Sigmoid colon (tissue), 7 donors: Measurements from ENCODE around the gene CCNI. TPM values are rescaled to one million over a fixed set of nuclear protein-coding genes. Genes with fewer than 3 reads are reported as not detected.
"Not testable (repeated sequence)": the region's sequence is repeated elsewhere in the genome, so short reads cannot be mapped to it uniquely, and the experiment has no call there.

Experiments
- DNase-seq: peaks from one replicate; pipeline ENCODE4 v3.0.0-alpha.2; 2019
- H3K27ac ChIP-seq, 4 donors: fragments of 200-600 bp; sonication (generic); one replicate each; pipeline ENCODE4 v1.5.1; 2016 to 2019; ENCODE audit warnings: mild to moderate bottlenecking in 1 of 4
- H3K27me3 ChIP-seq, 3 donors: fragments of 200-600 bp; sonication (generic); one replicate each; pipeline ENCODE4 v1.5.1; 2019; ENCODE audit warnings: mild to moderate bottlenecking in 1 of 3
- H3K36me3 ChIP-seq, 4 donors: fragments of 200-600 bp; sonication (generic); one replicate each; pipeline ENCODE4 v1.5.1; 2016 to 2019
- H3K4me1 ChIP-seq, 4 donors: fragments of 200-600 bp; sonication (generic); one replicate each; pipeline ENCODE4 v1.5.1; 2017 to 2019
- H3K4me3 ChIP-seq, 4 donors: fragments of 200-600 bp; sonication (generic); one replicate each; pipeline ENCODE4 v1.5.1; 2017 to 2019; ENCODE audit warnings: mild to moderate bottlenecking in 2 of 4, moderate library complexity in 1 of 4
- H3K9me3 ChIP-seq, 4 donors: fragments of 200-600 bp in 3 of 4; sonication (generic) in 3 of 4; one replicate each; pipeline versions ENCODE4 v1.5.1 to v1.6.1; 2013 to 2019
- CTCF ChIP-seq, 4 experiments: fragments of 450-650 bp in 3 of 4; fragments of 200-600 bp in 1 of 4; IDR thresholded peaks; one replicate each; pipeline ENCODE4 v1.5.1; 2016 to 2019; ENCODE audit warnings: antibody characterized with exemption in 4 of 4, mild to moderate bottlenecking in 3 of 4, moderate library complexity in 2 of 4
- EP300 ChIP-seq, 4 donors: sonication (generic); formaldehyde crosslinking; IDR thresholded peaks; one replicate each; pipeline ENCODE4 v1.6.1; 2017; ENCODE audit warnings: antibody characterized with exemption in 4 of 4
- POLR2A ChIP-seq, 2 donors: fragments of 450-650 bp; IDR thresholded peaks; one replicate each; pipeline ENCODE4 v1.6.1; 2016; ENCODE audit warnings: antibody characterized with exemption in 2 of 2, mild to moderate bottlenecking in 2 of 2, moderate library complexity in 2 of 2
- POLR2AphosphoS5 ChIP-seq, 4 donors: sonication (generic); formaldehyde crosslinking; IDR thresholded peaks; one replicate each; pipeline ENCODE4 v1.6.1; 2017; ENCODE audit warnings: antibody characterized with exemption in 4 of 4
- WGBS, 2 donors: extraction: QIAGEN DNeasy Blood & Tissue Kit; methylation state at CpG; one replicate each; pipeline ENCODE4 v1.1.7; 2013; 5-methylcytosine and 5-hydroxymethylcytosine counted together
- intact Hi-C: fragments of 100-400 bp; cut with DNase I; formaldehyde crosslinking; loops from one replicate; pipeline ENCODE4 v1.15.1; 2023
- polyA plus RNA-seq, 3 donors: library from polyadenylated mRNA; stranded (reverse); fragments of 200-250 nt; gene quantifications; one replicate each; pipeline ENCODE4 v1.2.3, GENCODE V29; 2013
- total RNA-seq, 4 donors: library from RNA; depleted of rRNA; stranded (reverse); fragments of >200 nt; gene quantifications; one replicate each; pipeline ENCODE4 v1.1.0, GENCODE V29; 2016
- donor health status: healthy with polysubstance abuse.
- donor health status: Bipolar disorder and iron deficiency.
- donor health status: healthy.

The CCNI gene
- total and polyA plus RNA-seq, 7 donors: 118 to 339 (median 248) TPM

GRCh38 chr4:77094496-77094895 is 18.7 kb upstream of the CCNI start:
- Histone ChIP-seq H3K27ac (no peak overlapping the region), H3K36me3 (no peaks in the 10 kb centered on the region), H3K27me3 (no peaks in the 10 kb centered on the region), H3K4me3 (no peak overlapping the region), H3K4me1 (peaks cover 0 to 5% (median 0%) of the 10 kb centered on the region in 4 donors), H3K9me3 (no peaks in the 10 kb centered on the region)
- intact Hi-C loops: loop anchor here (5.0 kb wide), 1 partner anchor 63 kb away; the partner anchor contains the start of gene CCNG2
- WGBS, 2 donors: 91 to 96% methylated on average over 3 of the region's 3 CpGs
- no peak for DNase-seq
- TF ChIP-seq EP300 (IDR thresholded peaks at IDR 0.05) (no peak), CTCF (IDR thresholded peaks at IDR 0.05) (no peak), POLR2A (IDR thresholded peaks at IDR 0.05) (no peak), POLR2AphosphoS5 (IDR thresholded peaks at IDR 0.05) (no peak)

DNA sequence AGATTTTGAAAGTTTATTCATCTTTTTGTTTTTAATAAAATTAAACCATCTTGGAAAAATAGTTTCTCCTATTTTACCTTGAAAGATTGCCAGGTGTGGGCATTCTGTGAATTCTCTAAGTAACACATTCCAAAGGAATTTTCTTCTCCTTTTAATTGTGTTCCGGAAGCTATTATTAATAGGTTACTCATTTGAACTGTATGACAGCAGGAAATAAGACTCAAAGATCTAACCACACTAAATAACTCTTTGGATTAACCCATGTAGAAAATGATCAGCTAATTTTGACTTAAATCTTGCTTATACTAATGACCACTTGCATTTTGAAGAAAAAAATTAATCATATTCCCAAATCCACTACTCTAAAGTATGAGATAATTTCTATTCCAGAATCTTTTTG is 17.6 kb upstream of the CCNI start:
- no peak overlapping the region for H3K4me3 ChIP-seq
- H3K27ac ChIP-seq: peak overlapping the region in 1 of 4 donors; percentile 10
- no peak for DNase-seq
- H3K36me3 ChIP-seq: no peaks in the 10 kb centered on the region
- H3K4me1 ChIP-seq: peaks cover 0 to 5% (median 0%) of the 10 kb centered on the region in 4 donors
- no peaks in the 10 kb centered on the region for H3K9me3 ChIP-seq
- TF ChIP-seq POLR2AphosphoS5 (IDR thresholded peaks at IDR 0.05) (no peak), CTCF (IDR thresholded peaks at IDR 0.05) (no peak), EP300 (IDR thresholded peaks at IDR 0.05) (no peak), POLR2A (IDR thresholded peaks at IDR 0.05) (no peak)
- WGBS, 2 donors: 70 to 80% methylated on average over 1 of the region's 1 CpG
- intact Hi-C loops: loop anchor here (5.0 kb wide), 1 partner anchor 64 kb away; the partner anchor contains the start of gene CCNG2
- no peaks in the 10 kb centered on the region for H3K27me3 ChIP-seq

GRCh38 chr4:77092975-77093374 is 17.2 kb upstream of the CCNI start:
- WGBS, 2 donors: 82 to 92% methylated on average over 2 of the region's 2 CpGs
- intact Hi-C loops: loop anchor here (5.0 kb wide), 1 partner anchor 64 kb away; the partner anchor contains the start of gene CCNG2
- Histone ChIP-seq H3K9me3 (no peaks in the 10 kb centered on the region), H3K36me3 (no peaks in the 10 kb centered on the region), H3K4me3 (no peak overlapping the region), H3K27me3 (no peaks in the 10 kb centered on the region), H3K4me1 (peaks cover 0 to 5% (median 0%) of the 10 kb centered on the region in 4 donors), H3K27ac (peak overlapping the region in 1 of 4 donors; percentile 10)
- no peak for DNase-seq
- TF ChIP-seq POLR2A (IDR thresholded peaks at IDR 0.05): no peak
- no peak for TF ChIP-seq EP300 (IDR thresholded peaks at IDR 0.05)
- no peak for TF ChIP-seq POLR2AphosphoS5 (IDR thresholded peaks at IDR 0.05)
- TF ChIP-seq CTCF (IDR thresholded peaks at IDR 0.05): no peak

DNA sequence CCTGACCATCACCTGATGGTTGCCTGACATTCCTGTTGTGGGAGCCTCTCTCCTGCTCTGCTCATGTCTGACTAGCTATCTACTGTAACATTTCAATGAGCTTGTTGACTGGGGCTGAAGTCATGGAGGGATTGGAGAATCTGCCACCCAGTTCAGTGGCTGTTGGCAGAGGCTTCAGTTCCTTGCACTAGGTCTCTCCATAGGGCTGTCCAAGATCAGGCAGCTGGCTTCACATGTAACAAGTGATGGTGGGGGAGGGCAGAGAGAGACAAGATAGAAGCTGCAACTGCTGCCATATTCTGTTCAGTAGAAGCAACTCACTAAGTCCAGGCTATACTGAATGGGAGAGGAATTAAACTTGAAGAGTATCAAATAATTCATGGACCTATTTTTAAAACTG is 14.1 kb upstream of the CCNI start:
- Histone ChIP-seq H3K4me1 (no peaks in the 10 kb centered on the region), H3K4me3 (no peak overlapping the region), H3K27me3 (no peaks in the 10 kb centered on the region), H3K9me3 (no peaks in the 10 kb centered on the region), H3K27ac (no peak overlapping the region), H3K36me3 (no peaks in the 10 kb centered on the region)
- no peak for DNase-seq
- intact Hi-C loops: loop anchor here (5.0 kb wide), 1 partner anchor 67 kb away; the partner anchor contains the start of gene CCNG2
- TF ChIP-seq EP300 (IDR thresholded peaks at IDR 0.05) (no peak), POLR2A (IDR thresholded peaks at IDR 0.05) (no peak), POLR2AphosphoS5 (IDR thresholded peaks at IDR 0.05) (no peak), CTCF (IDR thresholded peaks at IDR 0.05) (no peak)

- 88 to 100% methylated on average over 1 of the region's 1 CpG for WGBS, 2 donors
- intact Hi-C loops, H3K9me3 ChIP-seq: not testable (repeated sequence)
Measured at GRCh38 chr4:77087027-77087426, 11.2 kb upstream of the CCNI start.

More at GRCh38 chr4:77087027-77087426, 11.2 kb upstream of the CCNI start:
- H3K27ac ChIP-seq, H3K36me3 ChIP-seq, DNase-seq, H3K4me3 ChIP-seq, H3K4me1 ChIP-seq, H3K27me3 ChIP-seq: not testable (repeated sequence)
